ENCODE measurements around the gene SOWAHC. TPM values are rescaled to one million over a fixed set of nuclear protein-coding genes. Genes with fewer than 3 reads are reported as not detected.
"Not testable (repeated sequence)": the region's sequence is repeated elsewhere in the genome, so short reads cannot be mapped to it uniquely, and the experiment has no call there.

SOWAHC gene
- polyA plus RNA-seq, 12 donors, result 5.8 to 13.6 (median 7.2) TPM; not detected in 1

DNA sequence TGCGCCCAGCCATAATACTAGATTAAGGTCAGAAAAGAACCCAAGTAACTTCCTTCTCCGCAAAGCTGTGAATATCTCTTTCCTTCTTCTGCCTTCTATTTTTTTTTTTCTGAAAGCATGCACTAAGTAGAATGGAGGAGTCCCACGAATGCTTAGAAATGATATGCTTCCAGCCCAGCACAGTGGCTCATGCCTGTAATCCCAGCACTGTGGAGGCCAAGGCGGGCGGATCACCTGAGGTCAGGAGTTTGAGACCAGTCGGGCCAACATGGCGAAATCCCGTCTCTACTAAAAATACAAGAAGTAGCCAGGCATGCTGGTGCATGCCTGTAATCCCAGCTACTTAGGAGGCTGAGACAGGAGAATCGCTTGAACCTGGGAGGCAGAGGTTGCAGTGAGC is 25.8 kb downstream of the SOWAHC start:
- DNase-seq, result not testable (repeated sequence)

DNA sequence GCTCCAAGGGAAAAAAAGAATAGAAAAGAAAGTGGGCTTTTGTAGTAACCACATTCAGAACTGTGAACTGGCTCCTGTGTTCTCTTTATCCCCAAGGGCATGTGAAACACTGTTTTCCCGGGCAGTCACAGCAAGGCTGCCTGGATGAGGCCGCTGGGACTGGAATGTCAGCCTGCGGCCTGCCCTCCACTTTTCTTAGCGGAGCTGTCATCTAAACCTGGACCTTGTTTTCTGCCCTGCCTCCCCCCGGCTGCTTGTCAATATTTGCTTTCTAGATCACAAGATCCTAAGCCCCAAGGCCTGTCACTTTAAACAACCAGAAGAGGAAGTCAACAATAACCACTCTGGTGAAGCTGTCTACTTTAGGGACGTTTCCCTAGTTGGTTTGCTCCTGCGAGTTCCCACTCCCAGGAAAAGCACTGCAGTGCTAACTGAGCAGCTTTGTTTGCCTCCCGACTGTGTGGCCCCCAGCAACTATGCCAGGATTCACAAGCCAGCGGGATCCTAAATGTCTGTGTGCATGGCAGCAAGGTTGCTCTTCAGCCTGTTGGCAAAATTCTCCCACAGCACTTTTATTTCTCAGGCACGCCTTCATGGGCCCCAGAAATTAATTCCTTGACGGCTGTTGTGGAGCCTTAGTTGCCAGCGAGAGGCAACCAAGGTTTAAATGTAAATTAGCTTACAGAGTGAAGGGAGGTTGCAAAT is 30.6 kb downstream of the SOWAHC start:
- no peak for DNase-seq

DNA sequence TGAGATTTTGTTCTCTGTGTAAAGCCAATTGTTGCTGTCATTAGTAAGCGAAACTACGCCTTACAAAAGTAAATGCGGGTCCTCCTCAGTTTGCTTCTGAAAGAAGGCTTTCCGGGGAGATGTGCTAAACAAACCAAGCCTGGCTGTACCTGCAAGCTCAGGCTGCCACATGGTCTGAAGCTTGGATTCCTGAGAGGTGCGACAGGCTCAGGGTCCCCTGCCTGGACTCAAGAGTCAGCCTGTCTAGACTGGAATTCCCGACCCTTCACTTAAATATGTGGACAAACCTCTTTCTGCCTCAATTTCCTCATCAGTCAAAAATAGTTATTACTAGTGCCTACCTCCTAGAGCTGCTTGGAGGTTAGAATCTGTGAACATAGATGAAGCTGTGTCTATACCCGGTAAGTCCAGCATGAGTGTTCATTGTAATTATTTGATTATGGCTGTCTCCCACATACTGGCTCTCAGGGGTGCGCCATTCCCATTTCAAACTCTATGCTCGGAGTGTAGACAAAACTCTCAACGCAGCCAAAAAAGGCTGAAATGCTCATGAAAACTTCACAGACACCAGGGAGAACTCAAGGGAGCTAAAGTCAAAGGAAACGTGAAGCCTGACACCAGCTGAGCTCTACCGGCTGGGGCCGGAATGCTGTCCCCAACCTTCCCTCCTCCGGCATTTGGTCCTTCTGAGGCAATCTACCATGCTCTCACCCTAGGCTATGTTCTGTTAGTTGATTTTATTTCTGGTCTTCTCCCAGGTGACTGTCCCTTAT is 31.4 kb downstream of the SOWAHC start:
- DNase-seq, result no peak

DNA sequence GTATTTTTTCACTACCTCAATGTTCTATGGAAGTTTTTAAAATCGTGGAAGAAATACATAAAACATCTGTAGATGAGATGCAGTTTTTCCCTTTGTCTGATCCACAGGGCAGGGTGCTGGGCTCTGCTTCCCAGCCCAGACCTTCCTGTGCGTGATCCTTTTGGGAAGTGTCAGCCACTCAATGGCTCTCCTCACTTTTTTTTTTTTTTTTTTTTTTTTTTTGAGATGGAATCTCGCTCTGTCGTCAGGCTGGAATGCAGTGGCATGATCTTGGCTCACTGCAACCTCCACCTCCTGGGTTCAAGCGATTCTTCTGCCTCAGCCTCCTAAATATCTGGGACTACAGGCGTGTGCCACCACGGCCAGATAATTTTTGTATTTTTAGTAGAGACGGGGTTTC is 32.8 kb downstream of the SOWAHC start:
- no peak for DNase-seq

DNA sequence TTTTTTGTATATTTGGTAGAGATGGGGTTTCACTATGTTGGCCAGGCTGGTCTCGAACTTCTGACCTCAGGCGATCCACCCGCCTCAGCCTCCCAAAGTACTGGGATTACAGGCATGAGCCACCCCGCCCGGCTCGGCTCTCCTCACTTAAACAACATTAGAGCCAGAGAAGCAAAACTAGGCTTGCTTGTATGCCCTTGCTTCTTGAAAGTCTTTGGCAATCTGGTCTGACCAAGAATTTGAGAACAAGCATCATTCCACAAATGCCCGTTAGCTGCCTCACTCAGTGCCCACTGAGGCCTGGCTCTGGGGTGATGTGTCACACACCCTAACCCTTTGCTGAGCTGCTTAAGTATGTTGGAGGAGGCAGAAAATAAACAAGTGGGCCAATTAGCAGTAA is 33.5 kb downstream of the SOWAHC start:
- DNase-seq, result no peak

DNA sequence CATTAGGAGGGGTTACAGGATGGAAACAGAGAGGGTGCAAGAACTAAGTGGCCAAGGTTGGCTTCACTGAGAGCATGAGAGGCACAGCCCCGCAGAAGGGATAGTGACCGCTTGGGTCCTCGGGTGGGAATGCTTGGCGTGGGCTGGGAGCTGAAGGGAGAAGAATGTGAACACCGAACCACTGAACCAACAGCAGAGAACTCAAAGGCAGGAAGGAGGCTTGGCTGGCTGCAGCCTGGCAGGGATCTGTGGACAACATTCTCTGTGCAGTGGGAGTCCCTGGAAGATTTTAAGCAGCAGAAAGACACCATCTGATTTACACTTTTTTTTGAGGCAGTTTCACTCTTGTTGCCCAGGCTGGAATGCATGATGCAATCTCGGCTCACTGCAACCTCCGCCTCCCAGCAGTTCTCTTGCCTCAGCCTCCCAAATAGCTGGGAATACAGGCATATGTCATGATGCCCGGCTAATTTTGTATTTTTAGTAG is 33.9 kb downstream of the SOWAHC start:
- no peak for DNase-seq

DNA sequence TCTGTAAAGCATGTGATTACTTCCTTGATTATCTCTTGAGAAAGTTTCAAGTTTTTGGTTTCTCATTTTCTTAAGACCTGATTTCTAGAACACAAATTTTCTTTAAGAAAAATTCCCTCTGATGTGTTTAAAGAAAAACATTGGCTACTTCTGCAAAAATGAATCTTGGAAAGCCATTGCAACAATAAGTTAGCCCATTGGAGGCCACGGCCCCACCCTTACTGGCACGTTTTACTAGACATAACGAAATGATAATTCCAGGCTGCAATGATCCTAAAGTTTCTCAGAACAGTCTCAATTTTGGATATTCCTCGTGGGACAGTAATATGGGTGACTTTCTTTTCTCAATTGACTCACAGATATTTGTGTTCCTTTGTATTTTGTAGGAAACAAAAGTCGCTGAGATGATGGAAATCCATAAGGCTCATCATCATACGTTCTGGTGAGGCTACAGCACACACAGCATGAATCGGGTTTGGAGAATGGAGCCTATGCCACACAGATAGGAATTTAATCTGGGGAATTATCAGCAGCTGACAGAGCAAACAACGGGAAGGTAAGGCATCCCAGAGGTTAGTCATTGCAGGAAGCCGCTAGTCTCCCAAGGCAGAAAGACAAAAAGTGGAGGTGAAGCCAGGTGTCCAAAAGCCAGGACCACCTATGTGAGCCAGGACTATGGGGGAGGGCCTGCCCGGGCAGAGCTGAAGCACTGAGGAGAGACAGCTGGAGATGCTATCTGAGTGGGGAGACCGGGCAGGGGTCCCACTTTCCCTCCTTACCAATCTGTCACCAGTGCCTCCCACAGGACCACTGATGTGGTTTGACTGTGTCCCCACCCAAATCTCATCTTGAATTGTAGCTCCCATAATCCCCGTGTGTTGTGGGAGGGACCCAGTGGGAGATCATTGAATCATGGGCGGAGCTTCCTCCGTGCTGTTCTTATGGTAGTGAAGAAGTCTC is 35.9 kb downstream of the SOWAHC start:
- no peak for DNase-seq

DNA sequence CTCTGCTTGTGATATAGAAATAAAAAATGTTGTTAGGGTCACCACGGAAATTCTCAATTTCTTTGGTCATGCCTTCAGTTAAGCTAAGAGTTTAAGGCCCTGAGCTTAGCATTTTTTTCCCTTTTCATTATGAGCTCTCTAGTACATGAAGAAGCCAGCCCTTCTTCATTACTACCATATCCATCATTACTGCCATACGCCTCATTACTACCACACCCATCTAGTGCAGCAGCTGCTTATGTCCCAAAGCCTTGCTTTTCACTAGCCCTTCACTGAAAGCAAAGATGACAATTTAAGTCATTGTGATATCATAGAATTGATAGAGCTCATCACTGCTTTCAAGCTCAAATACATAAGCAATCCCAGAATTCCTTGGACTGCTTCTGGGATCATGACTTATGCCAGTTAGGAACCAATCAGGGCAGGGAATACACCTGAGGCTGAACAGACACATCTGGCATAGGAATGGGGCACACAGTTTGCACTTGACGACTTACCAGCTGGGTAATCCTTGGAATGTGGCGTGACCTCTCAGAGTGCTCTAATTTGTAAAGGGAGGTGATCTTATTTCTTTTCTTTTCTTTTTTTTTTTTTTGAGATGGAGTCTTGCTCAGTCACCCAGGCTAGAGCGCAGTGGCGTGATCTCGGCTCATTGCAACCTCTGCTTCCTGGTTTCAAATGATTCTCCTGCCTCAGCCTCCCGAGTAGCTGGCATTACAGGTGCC is 40.3 kb downstream of the SOWAHC start:
- no peak for DNase-seq

DNA sequence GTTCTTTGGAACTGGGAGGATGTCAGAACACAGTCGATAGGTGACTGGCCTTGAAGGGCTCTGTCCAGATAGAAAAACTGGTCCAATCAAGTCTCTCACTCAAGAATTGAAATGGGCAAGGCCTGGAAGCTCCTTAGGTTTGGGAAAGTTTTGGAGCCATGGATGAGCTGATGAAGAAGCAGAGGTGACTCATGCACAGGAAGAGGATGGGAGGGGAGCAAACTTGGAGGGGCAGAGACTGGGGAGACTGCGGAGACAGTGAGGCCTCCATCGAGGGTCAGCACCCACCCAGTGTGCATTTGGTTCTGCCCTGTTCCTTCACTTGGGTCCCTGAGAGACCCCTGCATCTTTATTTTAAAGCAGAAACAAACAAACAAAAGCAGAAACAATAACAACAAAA is 41.1 kb downstream of the SOWAHC start:
- DNase-seq, result no peak

DNA sequence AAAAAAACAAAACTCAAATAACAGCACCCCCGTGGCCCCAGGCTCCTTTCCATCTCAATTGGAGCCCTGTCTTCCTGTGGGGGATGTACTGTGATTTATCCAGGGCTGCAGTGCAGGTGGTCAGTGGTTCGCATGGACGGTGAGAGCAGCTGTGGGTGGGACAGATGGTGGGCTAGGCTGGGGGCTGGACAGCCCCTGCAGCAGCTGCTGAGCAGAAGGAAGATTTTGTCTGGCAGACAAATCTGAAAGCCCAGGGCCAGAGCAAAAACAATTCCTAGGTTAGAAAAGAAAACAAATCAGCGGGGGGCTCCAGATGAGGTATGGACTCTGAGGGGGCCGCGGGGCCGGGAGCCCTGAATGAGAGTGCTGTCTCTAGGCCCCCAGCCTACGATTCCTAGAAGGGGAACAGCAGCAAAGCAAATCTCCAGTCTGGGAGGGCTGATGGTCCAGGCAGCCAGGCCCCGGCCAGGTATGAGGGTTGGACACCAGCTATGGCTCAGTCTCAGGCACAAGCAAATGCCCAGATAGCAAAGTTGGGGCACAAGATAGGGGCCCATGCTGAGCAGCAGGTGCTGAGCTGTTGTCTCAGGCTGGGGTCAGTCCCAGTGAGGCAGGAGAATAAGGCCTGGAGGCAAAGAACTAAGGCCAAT is 45.4 kb downstream of the SOWAHC start:
- DNase-seq, result no peak

DNA sequence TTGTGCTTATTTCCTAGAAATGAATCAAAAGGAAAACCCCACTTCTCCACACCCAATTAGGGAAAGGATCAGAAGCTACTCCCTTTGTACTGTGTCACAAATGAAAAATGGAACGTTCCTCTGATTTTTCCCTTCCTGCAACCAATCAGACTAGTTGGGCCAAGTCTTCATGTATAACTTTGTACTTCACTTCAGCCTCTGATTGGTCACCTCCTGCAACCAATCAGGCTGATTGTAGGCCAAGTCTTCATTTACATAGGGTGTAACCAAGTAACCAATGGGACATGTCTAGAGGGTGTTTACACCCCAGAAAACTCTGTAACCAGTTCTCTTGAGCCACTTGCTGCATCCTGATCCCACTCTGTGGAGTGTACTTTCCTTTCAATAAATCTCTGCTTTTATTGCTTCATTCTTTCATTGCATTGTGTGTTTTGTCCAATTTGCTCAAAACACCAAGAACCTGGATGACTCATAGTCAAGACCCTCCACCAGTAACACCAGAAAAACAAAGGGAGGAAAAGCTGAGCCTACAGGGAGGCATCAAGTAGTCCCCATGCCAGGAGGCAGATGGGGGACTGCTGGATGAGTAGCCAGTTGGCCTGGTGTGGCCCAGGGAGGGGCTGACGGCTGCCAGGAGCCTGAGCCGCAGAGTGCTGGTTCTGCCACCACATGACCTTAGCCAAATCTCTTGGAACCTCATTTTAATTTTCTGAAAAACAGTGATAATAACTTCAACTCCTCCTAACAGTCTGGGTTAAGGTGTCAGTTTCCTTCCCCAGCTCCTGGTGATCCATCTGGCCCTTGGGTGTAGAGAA is 46.1 kb downstream of the SOWAHC start:
- no peak for DNase-seq

DNA sequence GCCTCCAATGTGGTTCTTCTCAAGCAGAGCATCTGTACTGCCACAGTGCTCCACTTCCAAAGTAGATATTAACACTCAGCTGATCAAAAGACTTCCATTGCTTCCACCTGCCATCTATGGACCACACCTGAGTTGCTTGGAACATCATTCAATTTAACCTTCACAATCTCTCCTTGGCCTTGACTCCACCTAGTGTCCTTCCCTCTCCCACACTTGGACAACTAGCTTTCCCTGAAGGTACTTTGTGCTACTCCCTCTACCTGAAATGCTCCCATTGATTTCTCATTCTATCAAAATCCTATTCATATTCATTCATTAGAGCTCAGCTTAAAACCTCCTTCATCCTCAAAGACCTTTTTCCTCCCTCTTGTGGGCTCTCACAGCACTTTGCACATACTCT is 48.7 kb downstream of the SOWAHC start:
- DNase-seq, result no peak

DNA sequence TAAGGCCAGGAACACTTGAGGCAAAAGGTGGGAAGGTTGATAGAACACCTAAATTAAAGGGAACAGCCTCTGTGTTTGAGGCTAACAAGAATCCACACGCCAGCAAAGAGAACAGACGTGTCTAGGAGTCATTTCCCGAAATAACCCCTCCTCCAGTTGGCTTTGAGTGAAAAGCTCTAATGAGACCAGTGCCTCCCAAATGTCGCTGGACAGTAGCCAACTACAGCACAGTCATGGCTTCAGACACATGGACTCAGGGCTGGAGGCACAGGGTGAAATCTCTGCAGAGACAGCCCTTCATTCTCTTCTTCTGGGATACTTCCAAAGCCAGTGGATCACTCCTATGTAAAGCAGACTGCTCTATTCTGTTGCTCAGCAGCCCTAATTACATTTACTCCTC is 49.6 kb downstream of the SOWAHC start:
- peak; percentile 57 for DNase-seq

DNA sequence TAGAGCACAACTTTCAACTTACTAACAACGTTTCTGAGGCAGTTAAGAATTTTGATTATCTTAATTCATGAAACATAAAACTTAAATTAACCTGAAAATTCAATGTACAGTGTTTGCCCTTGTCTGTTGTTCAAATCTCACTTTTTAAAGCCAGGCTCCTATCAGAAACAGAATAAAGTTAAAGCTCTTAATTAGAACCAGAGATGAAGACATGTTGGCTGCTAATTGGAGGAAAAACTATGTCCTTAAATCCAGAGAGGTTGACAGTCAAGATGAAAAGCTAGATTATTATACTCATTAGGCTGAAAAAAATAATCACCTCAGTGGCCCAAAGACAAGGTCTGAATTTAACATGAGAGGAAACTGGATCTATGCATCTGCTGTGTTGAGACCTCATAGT is 52.3 kb downstream of the SOWAHC start:
- no peak for DNase-seq

Other genes starting within 250 kb of the SOWAHC start
- gene SEPTIN10, start 398 bp upstream of the SOWAHC start, polyA plus RNA-seq (ENCODE audit: insufficient read length in 12 of 12), result 100 to 1,000 TPM in 4 of 12 donors, 10 to 100 TPM in 7, not detected in 1; 72.0 to 112 (median 94.1) TPM
- gene RGPD5, start 179.9 kb downstream of the SOWAHC start, polyA plus RNA-seq (ENCODE audit: insufficient read length in 12 of 12), result 10 to 100 TPM in 11 of 12 donors, not detected in 1; 14.1 to 38.1 (median 29.0) TPM

Data from muscle of arm (tissue), 12 donors.